ENCODE results near the gene C8A. TPM values are rescaled to one million over a fixed set of nuclear protein-coding genes. Genes with fewer than 3 reads are reported as not detected.

Gene C8A
- total and polyA plus RNA-seq, 2 donors (not counting 1 experiment from before 2014, with no cell fraction given): not detected

DNA sequence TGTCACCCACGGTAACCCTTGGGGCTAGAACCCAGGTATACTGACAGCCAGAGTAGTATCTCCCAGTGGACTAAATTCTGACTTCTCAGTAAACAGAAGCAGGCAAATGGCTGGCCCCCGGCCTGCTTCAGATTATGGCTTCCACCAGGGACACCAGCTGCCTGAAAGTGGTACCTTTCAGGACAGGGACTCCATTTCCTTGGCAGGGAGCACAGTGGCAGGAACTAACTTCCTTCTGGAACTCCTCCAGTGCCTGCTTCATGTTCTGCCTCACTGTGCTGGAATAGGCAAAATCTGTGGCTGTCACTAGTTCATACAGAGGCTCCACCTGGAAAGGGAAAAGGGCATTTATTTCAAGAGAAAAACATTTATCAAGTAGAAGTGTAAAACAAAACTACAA lies 78.6 kb downstream of the C8A start:
- H3K4me3 ChIP-seq (replicated peaks in 1 of 4; ENCODE audit: control extremely low read depth in 1 of 4, insufficient read depth in 1 of 4, low read depth in 3 of 4, low read length in 4 of 4): no peak overlapping the region
- H2AFZ ChIP-seq (ENCODE audit: low read length): no peak overlapping the region
- H3K4me1 ChIP-seq (ENCODE audit: control insufficient read depth, extremely low read depth, insufficient read depth, low read length): no peaks in the 10 kb centered on the region
- H3K9me3 ChIP-seq (ENCODE audit: control insufficient read depth, insufficient read depth, low read depth, low read length): no peaks in the 10 kb centered on the region
- no peak overlapping the region for H3K9ac ChIP-seq (ENCODE audit: insufficient read depth, low read length)
- no peak overlapping the region for H3K4me2 ChIP-seq (ENCODE audit: extremely low read depth, insufficient read depth, low read length)
- no peaks in the 10 kb centered on the region for H3K36me3 ChIP-seq (ENCODE audit: control insufficient read depth, insufficient read depth, low read length)
- no peak overlapping the region for H3K27ac ChIP-seq (ENCODE audit: insufficient read depth, low read length)
- H3K27me3 ChIP-seq (ENCODE audit: control insufficient read depth, insufficient read depth, low read length): no peaks in the 10 kb centered on the region
- no peaks in the 10 kb centered on the region for H4K20me1 ChIP-seq (ENCODE audit: control insufficient read depth, extremely low read depth, insufficient read depth, low read length)
- DNase-seq (ENCODE audit: low read depth in 2 of 2): no peak
- no peaks in the 10 kb centered on the region for H3K79me2 ChIP-seq (ENCODE audit: control insufficient read depth, insufficient read depth, low read length)
- no peak for TF ChIP-seq EZH2 (IDR thresholded peaks at IDR 0.05; ENCODE audit: low read length, missing control alignments)
- TF ChIP-seq, protein P1, sequence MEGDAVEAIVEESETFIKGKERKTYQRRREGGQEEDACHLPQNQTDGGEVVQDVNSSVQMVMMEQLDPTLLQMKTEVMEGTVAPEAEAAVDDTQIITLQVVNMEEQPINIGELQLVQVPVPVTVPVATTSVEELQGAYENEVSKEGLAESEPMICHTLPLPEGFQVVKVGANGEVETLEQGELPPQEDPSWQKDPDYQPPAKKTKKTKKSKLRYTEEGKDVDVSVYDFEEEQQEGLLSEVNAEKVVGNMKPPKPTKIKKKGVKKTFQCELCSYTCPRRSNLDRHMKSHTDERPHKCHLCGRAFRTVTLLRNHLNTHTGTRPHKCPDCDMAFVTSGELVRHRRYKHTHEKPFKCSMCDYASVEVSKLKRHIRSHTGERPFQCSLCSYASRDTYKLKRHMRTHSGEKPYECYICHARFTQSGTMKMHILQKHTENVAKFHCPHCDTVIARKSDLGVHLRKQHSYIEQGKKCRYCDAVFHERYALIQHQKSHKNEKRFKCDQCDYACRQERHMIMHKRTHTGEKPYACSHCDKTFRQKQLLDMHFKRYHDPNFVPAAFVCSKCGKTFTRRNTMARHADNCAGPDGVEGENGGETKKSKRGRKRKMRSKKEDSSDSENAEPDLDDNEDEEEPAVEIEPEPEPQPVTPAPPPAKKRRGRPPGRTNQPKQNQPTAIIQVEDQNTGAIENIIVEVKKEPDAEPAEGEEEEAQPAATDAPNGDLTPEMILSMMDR (conservative IDR thresholded peaks at IDR 0.05 in 1 of 2, IDR thresholded peaks at IDR 0.05 in 1 of 2; ENCODE audit: low read depth in 1 of 2, low read length in 2 of 2): no peak

DNA sequence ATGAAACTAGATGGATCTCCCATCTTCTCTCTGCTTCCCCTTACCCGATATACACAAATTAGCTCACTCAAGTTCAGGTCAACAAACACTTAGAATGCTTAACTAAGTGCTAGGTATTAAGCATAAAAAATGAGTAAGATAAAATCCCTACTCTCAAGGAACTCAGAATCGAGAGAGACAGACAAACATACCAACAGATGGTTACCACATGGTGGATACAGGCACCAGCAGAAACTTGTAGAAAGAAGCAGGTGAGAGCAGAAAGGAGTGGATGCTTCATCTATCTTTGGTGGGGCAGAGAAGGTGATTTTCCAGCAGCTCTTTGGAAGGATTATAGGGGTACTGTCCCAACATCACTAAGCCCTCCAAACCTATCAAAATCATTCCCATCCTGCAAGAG lies 79.0 kb downstream of the C8A start:
- no peaks in the 10 kb centered on the region for H4K20me1 ChIP-seq (ENCODE audit: control insufficient read depth, extremely low read depth, insufficient read depth, low read length)
- no peak overlapping the region for H3K9ac ChIP-seq (ENCODE audit: insufficient read depth, low read length)
- TF ChIP-seq EZH2 (IDR thresholded peaks at IDR 0.05; ENCODE audit: low read length, missing control alignments): no peak
- TF ChIP-seq, protein P1 (conservative IDR thresholded peaks at IDR 0.05 in 1 of 2, IDR thresholded peaks at IDR 0.05 in 1 of 2; ENCODE audit: low read depth in 1 of 2, low read length in 2 of 2): no peak
- no peaks in the 10 kb centered on the region for H3K79me2 ChIP-seq (ENCODE audit: control insufficient read depth, insufficient read depth, low read length)
- no peak overlapping the region for H3K4me2 ChIP-seq (ENCODE audit: extremely low read depth, insufficient read depth, low read length)
- H3K27me3 ChIP-seq (ENCODE audit: control insufficient read depth, insufficient read depth, low read length): no peaks in the 10 kb centered on the region
- H2AFZ ChIP-seq (ENCODE audit: low read length): no peak overlapping the region
- H3K4me3 ChIP-seq (replicated peaks in 1 of 4; ENCODE audit: control extremely low read depth in 1 of 4, insufficient read depth in 1 of 4, low read depth in 3 of 4, low read length in 4 of 4): no peak overlapping the region
- H3K36me3 ChIP-seq (ENCODE audit: control insufficient read depth, insufficient read depth, low read length): no peaks in the 10 kb centered on the region
- no peaks in the 10 kb centered on the region for H3K4me1 ChIP-seq (ENCODE audit: control insufficient read depth, extremely low read depth, insufficient read depth, low read length)
- H3K9me3 ChIP-seq (ENCODE audit: control insufficient read depth, insufficient read depth, low read depth, low read length): no peaks in the 10 kb centered on the region
- no peak overlapping the region for H3K27ac ChIP-seq (ENCODE audit: insufficient read depth, low read length)
- DNase-seq (ENCODE audit: low read depth in 2 of 2): no peak

DNA sequence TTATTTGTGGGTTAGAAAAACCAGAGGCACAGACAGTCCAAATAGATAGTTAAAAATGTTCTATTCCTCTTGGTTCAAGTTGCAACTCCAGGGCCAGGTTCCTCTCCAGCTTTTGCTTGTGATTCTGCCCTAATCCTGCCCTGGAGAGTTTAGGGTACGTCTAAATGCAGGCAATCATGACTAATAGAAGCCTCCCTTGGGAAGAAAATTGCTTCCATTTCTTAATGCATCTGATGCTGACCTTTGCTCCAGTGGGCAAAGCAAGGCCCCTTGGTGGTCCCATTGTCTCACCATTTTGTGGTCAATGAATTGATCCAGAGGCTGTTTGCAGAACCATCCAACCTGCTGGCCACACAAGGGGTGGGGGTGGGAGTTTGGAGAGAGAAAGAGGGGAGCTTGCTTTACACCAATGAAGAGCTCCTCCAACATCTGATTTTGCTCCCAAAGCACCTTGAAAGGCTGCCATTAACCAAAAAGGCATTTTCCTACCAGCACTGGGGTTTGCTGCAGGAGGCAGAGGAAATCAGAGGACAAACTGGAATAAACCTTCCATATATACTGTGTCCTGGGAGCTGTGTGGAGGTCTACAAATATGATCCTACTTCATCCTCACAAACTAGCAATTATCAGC lies 79.9 kb downstream of the C8A start:
- Histone ChIP-seq H3K4me2 (ENCODE audit: extremely low read depth, insufficient read depth, low read length) (no peak overlapping the region), H3K27me3 (ENCODE audit: control insufficient read depth, insufficient read depth, low read length) (no peaks in the 10 kb centered on the region), H3K9ac (ENCODE audit: insufficient read depth, low read length) (no peak overlapping the region), H2AFZ (ENCODE audit: low read length) (no peak overlapping the region), H3K36me3 (ENCODE audit: control insufficient read depth, insufficient read depth, low read length) (no peaks in the 10 kb centered on the region), H3K4me1 (ENCODE audit: control insufficient read depth, extremely low read depth, insufficient read depth, low read length) (no peaks in the 10 kb centered on the region), H4K20me1 (ENCODE audit: control insufficient read depth, extremely low read depth, insufficient read depth, low read length) (no peaks in the 10 kb centered on the region), H3K79me2 (ENCODE audit: control insufficient read depth, insufficient read depth, low read length) (no peaks in the 10 kb centered on the region), H3K9me3 (ENCODE audit: control insufficient read depth, insufficient read depth, low read depth, low read length) (no peaks in the 10 kb centered on the region), H3K27ac (ENCODE audit: insufficient read depth, low read length) (no peak overlapping the region), H3K4me3 (replicated peaks in 1 of 4; ENCODE audit: control extremely low read depth in 1 of 4, insufficient read depth in 1 of 4, low read depth in 3 of 4, low read length in 4 of 4) (no peak overlapping the region)
- DNase-seq (ENCODE audit: low read depth in 2 of 2): peak in 1 of 2 donors; percentile 66
- no peak for TF ChIP-seq EZH2 (IDR thresholded peaks at IDR 0.05; ENCODE audit: low read length, missing control alignments)
- TF ChIP-seq, protein P1 (conservative IDR thresholded peaks at IDR 0.05 in 1 of 2, IDR thresholded peaks at IDR 0.05 in 1 of 2; ENCODE audit: low read depth in 1 of 2, low read length in 2 of 2): no peak

All from fibroblast of lung (primary cell).